Kidney (tissue), 22 donors: ENCODE results near the gene HNRNPLL. TPM values are rescaled to one million over a fixed set of nuclear protein-coding genes. Genes with fewer than 3 reads are reported as not detected.

Source experiments
- DNase-seq, 5 donors: peaks; one replicate each; pipeline ENCODE4 v3.0.0-alpha.2; 2013 to 2020
- FAIRE-seq: peaks from 2 replicates; lab custom pipeline; 2012; peaks lifted over from hg19 to GRCh38; lab: Jason Lieb, UNC
- H3K27ac ChIP-seq, 2 donors: one replicate each; pipeline ENCODE4 v1.7.0; 2013; ENCODE audit warnings: low read depth in 2 of 2, low read length in 2 of 2, inconsistent platforms in 1 of 2
- H3K27me3 ChIP-seq: one replicate; pipeline ENCODE4 v1.7.1; 2013; ENCODE audit warnings: low read length, inconsistent platforms; ENCODE audit not compliant: control insufficient read depth, insufficient read depth
- H3K36me3 ChIP-seq, 3 donors: one replicate each; pipeline versions ENCODE4 v1.7.0 to v1.7.1; 2013; ENCODE audit warnings: low read length in 3 of 3, control low read depth in 1 of 3, inconsistent platforms in 1 of 3; ENCODE audit not compliant: insufficient read depth in 3 of 3, control insufficient read depth in 2 of 3
- H3K4me1 ChIP-seq, 3 donors: one replicate each; pipeline versions ENCODE4 v1.7.0 to v1.7.1; 2013; ENCODE audit warnings: low read length in 3 of 3, inconsistent platforms in 1 of 3, low read depth in 1 of 3; ENCODE audit not compliant: control insufficient read depth in 2 of 3, insufficient read depth in 2 of 3
- H3K4me3 ChIP-seq, 3 donors: one replicate each; pipeline versions ENCODE4 v1.7.0 to v1.8.1; 2013; ENCODE audit warnings: low read length in 3 of 3, control low read depth in 1 of 3, inconsistent platforms in 1 of 3
- H3K9ac ChIP-seq, 3 donors: one replicate each; pipeline versions ENCODE4 v1.7.0 to v1.7.1; 2013; ENCODE audit warnings: low read length in 3 of 3, control low read depth in 1 of 3, inconsistent platforms in 1 of 3
- H3K9me3 ChIP-seq, 3 donors: one replicate each; pipeline versions ENCODE4 v1.7.0 to v1.7.1; 2013; ENCODE audit warnings: low read length in 3 of 3, control low read depth in 1 of 3, inconsistent platforms in 1 of 3; ENCODE audit not compliant: control insufficient read depth in 2 of 3, insufficient read depth in 1 of 3
- CTCF ChIP-seq: IDR thresholded peaks from 3 replicates; pipeline ENCODE4 v1.5.1; 2012; ENCODE audit warnings: mild to moderate bottlenecking, moderate library complexity, borderline replicate concordance; ENCODE audit not compliant: insufficient read depth; ENCODE audit errors: extremely low read depth
- intact Hi-C: fragments of 100-400 bp; cut with DNase I; formaldehyde crosslinking; loops from one replicate; pipeline ENCODE4 v1.11.1; 2022
- long read RNA-seq, 10 donors: library from polyadenylated mRNA in 1 of 10; unstranded in 1 of 10; transcript quantifications; one replicate each; pipeline ENCODE4 v2.0.0 and lab custom pipeline, GENCODE V29; 2021 to 2026
- polyA plus RNA-seq: library from polyadenylated mRNA; stranded (reverse); fragments of 350-450 nt; fragmentation: Illumina TruSeq; extraction: RNeasy Lipid Tissue Mini Kit (QIAGEN cat#74804); gene quantifications from one replicate; pipeline ENCODE4 v1.2.3, GENCODE V29; 2014; ENCODE audit warnings: low read depth, low replicate concordance; ENCODE audit not compliant: insufficient read depth
- total RNA-seq: library from RNA; stranded (reverse); fragmentation: NEBNext Ultra II Directional; extraction: Animal tissue kit (Norgen Biotek cat#: 25700); gene quantifications from one replicate; pipeline ENCODE4 v1.2.1, GENCODE V29; 2021
- donor health status: control.
- donor health status: control.
- donor health status: control.
- donor health status: control.
- donor health status: control.
- donor health status: DM: yes; HTN: yes; CAD: no.
- donor health status: Normal renal cell carcinoma (clear cell type).

The HNRNPLL gene
- total RNA-seq = 51.0 TPM
- polyA plus RNA-seq = 15.5 TPM
- long read RNA-seq, donor 1, partial matches to known transcripts = 5 of 10 reads
- long read RNA-seq, donor 1, other reads (novel, unspliced or antisense) = 5 of 10 reads
- long read RNA-seq, donor 2, partial matches to known transcripts = 12 of 24 reads
- long read RNA-seq, donor 2, other reads (novel, unspliced or antisense) = 12 of 24 reads
- long read RNA-seq, donor 3, partial matches to known transcripts = 7 of 15 reads
- long read RNA-seq, donor 3, other reads (novel, unspliced or antisense) = 8 of 15 reads
- long read RNA-seq, donor 4, partial matches to known transcripts = 8 of 20 reads
- long read RNA-seq, donor 4, other reads (novel, unspliced or antisense) = 12 of 20 reads
- long read RNA-seq, donor 5 = 0 reads
- long read RNA-seq, donor 6, partial matches to known transcripts = 11 of 17 reads
- long read RNA-seq, donor 6, other reads (novel, unspliced or antisense) = 6 of 17 reads
- long read RNA-seq, donor 7, full-length matches to known transcripts = 33 of 42 reads
- long read RNA-seq, donor 7, partial matches to known transcripts = 8 of 42 reads
- long read RNA-seq, donor 7, other reads (novel, unspliced or antisense) = 1 of 42 reads
- long read RNA-seq, donor 8 = 0 reads
- long read RNA-seq, donor 9 = 0 reads
- long read RNA-seq, donor 10, partial matches to known transcripts = 15 of 37 reads
- long read RNA-seq, donor 10, other reads (novel, unspliced or antisense) = 22 of 37 reads

- FAIRE-seq = no peak
- no peaks in the 10 kb centered on the region for H3K27me3 ChIP-seq
- H3K4me1 ChIP-seq = peaks cover 4 to 26% (median 7%) of the 10 kb centered on the region in 3 donors
- H3K36me3 ChIP-seq = no peaks in the 10 kb centered on the region
- intact Hi-C loops = no loop called here
- peak within 1 kb of the TSS; percentile 67 to 90 (median 84) for H3K9ac ChIP-seq
- no peaks in the 10 kb centered on the region for H3K9me3 ChIP-seq
- peak within 1 kb of the TSS; percentile 94 to 97 for H3K27ac ChIP-seq
- peak; percentile 99 for DNase-seq
- no peak for TF ChIP-seq CTCF
- peak within 1 kb of the TSS; percentile 79 to 92 (median 80) for H3K4me3 ChIP-seq
These were observed at the start of gene HNRNPLL for GRCh38 chr2:38602732-38603401. Gene HNRNPLL, minus strand, starts transcription at chr2:38602928. Its CDS starts 302 bp downstream, at chr2:38602626.

- TF ChIP-seq CTCF = no peak
- FAIRE-seq = no peak
- intact Hi-C loops = no loop called here
These were observed 48.0 kb upstream of the HNRNPLL start for GRCh38 chr2:38650717-38651116.

GRCh38 chr2:38650012-38650411 lies 47.3 kb upstream of the HNRNPLL start:
- no peaks in the 10 kb centered on the region for H3K4me1 ChIP-seq
- no peak overlapping the region for H3K9ac ChIP-seq
- H3K4me3 ChIP-seq = no peak overlapping the region
- H3K27me3 ChIP-seq = no peaks in the 10 kb centered on the region
- H3K27ac ChIP-seq = no peak overlapping the region
- DNase-seq = no peak
- H3K9me3 ChIP-seq = no peaks in the 10 kb centered on the region
- intact Hi-C loops = no loop called here
- H3K36me3 ChIP-seq = no peaks in the 10 kb centered on the region
- FAIRE-seq = no peak
- TF ChIP-seq CTCF = no peak

More at GRCh38 chr2:38650717-38651116, 48.0 kb upstream of the HNRNPLL start:
- H3K9ac ChIP-seq = no peak overlapping the region
- no peaks in the 10 kb centered on the region for H3K4me1 ChIP-seq
- H3K27ac ChIP-seq = no peak overlapping the region
- DNase-seq = no peak
- H3K27me3 ChIP-seq = no peaks in the 10 kb centered on the region
- H3K9me3 ChIP-seq = no peaks in the 10 kb centered on the region
- no peak overlapping the region for H3K4me3 ChIP-seq
- no peaks in the 10 kb centered on the region for H3K36me3 ChIP-seq
